H1 (cell line): Measurements from ENCODE around the gene LSR.

Experiments
- EP300 ChIP-seq, 2 experiments: IDR thresholded peaks; 1 replicate in 1 of 2; 2 replicates in 1 of 2; pipeline ENCODE4 v1.6.1; 2011 to 2012; ENCODE audit warnings: low read depth in 2 of 2, low read length in 2 of 2, mild to moderate bottlenecking in 2 of 2, borderline replicate concordance in 1 of 2, inconsistent platforms in 1 of 2, moderate library complexity in 1 of 2
- POLR2A ChIP-seq, 2 experiments: IDR thresholded peaks; 1 replicate in 1 of 2; 2 replicates in 1 of 2; pipeline ENCODE4 v1.6.1; 2011; ENCODE audit warnings: low read depth in 2 of 2, low read length in 2 of 2, mild to moderate bottlenecking in 2 of 2; ENCODE audit errors: control extremely low read depth in 1 of 2
- RAD21 ChIP-seq, 2 experiments: IDR thresholded peaks in 1 of 2; conservative IDR thresholded peaks in 1 of 2; 2 replicates each; pipeline ENCODE4 v1.6.1; 2011; ENCODE audit warnings: low read depth in 2 of 2, low read length in 2 of 2, improper control_type of control experiment in 1 of 2, inconsistent platforms in 1 of 2, mild to moderate bottlenecking in 1 of 2, moderate library complexity in 1 of 2
- TF ChIP-seq, protein P1 (sequence below), 3 experiments: IDR thresholded peaks; 1 replicate in 2 of 3; 2 replicates in 1 of 3; pipeline versions ENCODE4 v1.5.1 to v1.6.1; 2011; ENCODE audit warnings: low read length in 3 of 3, mild to moderate bottlenecking in 3 of 3, inconsistent platforms in 2 of 3, low read depth in 1 of 3, moderate library complexity in 1 of 3; ENCODE audit not compliant: insufficient read depth in 1 of 3; ENCODE audit errors: control extremely low read depth in 1 of 3
- TF ChIP-seq, protein P2 (sequence below): IDR thresholded peaks from 2 replicates; pipeline ENCODE4 v1.6.1; 2011; ENCODE audit warnings: low read length, improper control_type of control experiment

DNA sequence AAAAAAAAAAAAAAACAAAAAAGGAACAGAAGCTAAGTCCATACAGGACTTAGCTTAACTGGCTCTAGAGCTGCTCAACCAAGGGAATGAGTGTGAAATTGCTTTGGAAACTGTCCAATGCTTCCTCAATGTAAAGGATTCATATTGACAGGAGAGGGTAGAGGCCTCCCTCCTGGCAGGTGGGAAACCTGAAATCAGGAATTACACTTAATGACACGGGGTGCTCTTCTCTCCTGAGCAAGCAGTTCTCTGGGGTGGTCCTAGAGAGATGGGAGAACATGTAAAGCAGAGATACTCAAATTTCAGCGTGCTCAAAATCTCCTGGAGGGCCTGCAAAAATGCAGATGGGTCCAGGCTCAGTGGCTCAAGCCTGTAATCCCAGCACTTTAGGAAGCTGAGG is 39.5 kb downstream of the LSR start:
- TF ChIP-seq EP300 (IDR thresholded peaks at IDR 0.05; ENCODE audit: borderline replicate concordance in 1 of 2, low read depth in 2 of 2, low read length in 2 of 2) = no peak
- TF ChIP-seq, protein P1, sequence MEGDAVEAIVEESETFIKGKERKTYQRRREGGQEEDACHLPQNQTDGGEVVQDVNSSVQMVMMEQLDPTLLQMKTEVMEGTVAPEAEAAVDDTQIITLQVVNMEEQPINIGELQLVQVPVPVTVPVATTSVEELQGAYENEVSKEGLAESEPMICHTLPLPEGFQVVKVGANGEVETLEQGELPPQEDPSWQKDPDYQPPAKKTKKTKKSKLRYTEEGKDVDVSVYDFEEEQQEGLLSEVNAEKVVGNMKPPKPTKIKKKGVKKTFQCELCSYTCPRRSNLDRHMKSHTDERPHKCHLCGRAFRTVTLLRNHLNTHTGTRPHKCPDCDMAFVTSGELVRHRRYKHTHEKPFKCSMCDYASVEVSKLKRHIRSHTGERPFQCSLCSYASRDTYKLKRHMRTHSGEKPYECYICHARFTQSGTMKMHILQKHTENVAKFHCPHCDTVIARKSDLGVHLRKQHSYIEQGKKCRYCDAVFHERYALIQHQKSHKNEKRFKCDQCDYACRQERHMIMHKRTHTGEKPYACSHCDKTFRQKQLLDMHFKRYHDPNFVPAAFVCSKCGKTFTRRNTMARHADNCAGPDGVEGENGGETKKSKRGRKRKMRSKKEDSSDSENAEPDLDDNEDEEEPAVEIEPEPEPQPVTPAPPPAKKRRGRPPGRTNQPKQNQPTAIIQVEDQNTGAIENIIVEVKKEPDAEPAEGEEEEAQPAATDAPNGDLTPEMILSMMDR (IDR thresholded peaks at IDR 0.05; ENCODE audit: control extremely low read depth in 1 of 3, insufficient read depth in 1 of 3, low read depth in 1 of 3, low read length in 3 of 3) = no peak
- no peak for TF ChIP-seq POLR2A (IDR thresholded peaks at IDR 0.05; ENCODE audit: control extremely low read depth in 1 of 2, low read depth in 2 of 2, low read length in 2 of 2)
- no peak for TF ChIP-seq RAD21 (IDR thresholded peaks at IDR 0.05 in 1 of 2, conservative IDR thresholded peaks at IDR 0.05 in 1 of 2; ENCODE audit: low read depth in 2 of 2, low read length in 2 of 2)
- TF ChIP-seq, protein P2, sequence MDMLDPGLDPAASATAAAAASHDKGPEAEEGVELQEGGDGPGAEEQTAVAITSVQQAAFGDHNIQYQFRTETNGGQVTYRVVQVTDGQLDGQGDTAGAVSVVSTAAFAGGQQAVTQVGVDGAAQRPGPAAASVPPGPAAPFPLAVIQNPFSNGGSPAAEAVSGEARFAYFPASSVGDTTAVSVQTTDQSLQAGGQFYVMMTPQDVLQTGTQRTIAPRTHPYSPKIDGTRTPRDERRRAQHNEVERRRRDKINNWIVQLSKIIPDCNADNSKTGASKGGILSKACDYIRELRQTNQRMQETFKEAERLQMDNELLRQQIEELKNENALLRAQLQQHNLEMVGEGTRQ = no peak
